B cell (primary cell): ENCODE measurements around the gene CASK. TPM values are rescaled to one million over a fixed set of nuclear protein-coding genes. Genes with fewer than 3 reads are reported as not detected.

Source experiments
- ATAC-seq: fragments of 200-7000 bp; cut with Tn5 transposase; one replicate; pipeline ENCODE4 v1.10.0; 2021; ENCODE audit warnings: low read depth, mild to moderate bottlenecking, moderate number of reproducible peaks, moderate library complexity
- CTCF ChIA-PET: fragments of 350-600 bp; sonication (Branson Sonifier 250); formaldehyde crosslinking; loops from one replicate; lab custom pipeline; 2021; ENCODE audit warnings: antibody characterized with exemption, inconsistent platforms; lab: Charles Lee
- POLR2A ChIA-PET: fragments of 350-600 bp; sonication (Branson Sonifier 250); formaldehyde crosslinking; loops from one replicate; lab custom pipeline; 2021; ENCODE audit warnings: antibody characterized with exemption; lab: Charles Lee
- DNase-seq: peaks from one replicate; pipeline ENCODE4 v3.0.0; 2013
- H2AFZ ChIP-seq: 2 replicates; pipeline ENCODE4 v1.6.1; 2012; ENCODE audit warnings: mild to moderate bottlenecking, low read depth, low read length; ENCODE audit not compliant: insufficient read depth, poor library complexity, severe bottlenecking
- H3K27ac ChIP-seq, 2 donors: 1 replicate in 1 of 2; 2 replicates in 1 of 2; pipeline ENCODE4 v1.5.1; 2012 to 2013; ENCODE audit warnings: low read length in 2 of 2, mild to moderate bottlenecking in 2 of 2, moderate library complexity in 1 of 2
- H3K27me3 ChIP-seq, 4 experiments: fragments of 200-600 bp in 1 of 4; sonication (generic) in 1 of 4; replicated peaks in 1 of 4; 1 replicate in 2 of 4; 2 replicates in 2 of 4; pipeline versions ENCODE4 v1.6.1 to v1.7.0; 2013 to 2016; ENCODE audit warnings: low read length in 3 of 4, mild to moderate bottlenecking in 2 of 4, mixed read lengths in 1 of 4, moderate library complexity in 1 of 4; ENCODE audit not compliant: insufficient read depth in 4 of 4, control insufficient read depth in 3 of 4; ENCODE audit errors: control extremely low read depth in 1 of 4
- H3K36me3 ChIP-seq, 2 experiments: replicated peaks in 1 of 2; 1 replicate in 1 of 2; 2 replicates in 1 of 2; pipeline versions ENCODE4 v1.6.1 to v1.7.1; 2013; ENCODE audit warnings: low read length in 1 of 2; ENCODE audit not compliant: insufficient read depth in 2 of 2, control insufficient read depth in 1 of 2; ENCODE audit errors: control extremely low read depth in 1 of 2, extremely low read depth in 1 of 2
- H3K4me1 ChIP-seq, 2 donors: fragments of 200-600 bp in 1 of 2; sonication (generic) in 1 of 2; 1 replicate in 1 of 2; 2 replicates in 1 of 2; pipeline versions ENCODE4 v1.5.1 to v1.6.1; 2013 to 2017; ENCODE audit warnings: low read length in 2 of 2; ENCODE audit not compliant: control insufficient read depth in 2 of 2, insufficient read depth in 2 of 2
- H3K4me2 ChIP-seq: replicated peaks from 2 replicates; pipeline ENCODE3; 2012; ENCODE audit warnings: mild to moderate bottlenecking, low read depth, low read length; ENCODE audit not compliant: poor library complexity, severe bottlenecking
- H3K4me3 ChIP-seq, 5 experiments: fragments of 200-600 bp in 1 of 5; sonication (generic) in 1 of 5; 1 replicate in 3 of 5; 2 replicates in 2 of 5; pipeline versions ENCODE4 v1.5.1 to v1.7.0; 2011 to 2016; ENCODE audit warnings: low read length in 4 of 5, mild to moderate bottlenecking in 4 of 5, low read depth in 2 of 5, control low read depth in 1 of 5, moderate library complexity in 1 of 5; ENCODE audit not compliant: insufficient read depth in 1 of 5; ENCODE audit errors: control extremely low read depth in 1 of 5, extremely low read depth in 1 of 5
- H3K79me2 ChIP-seq: fragments of 200-600 bp; sonication (generic); one replicate; pipeline ENCODE4 v1.6.0; 2016; ENCODE audit warnings: low read length; ENCODE audit not compliant: control insufficient read depth, insufficient read depth
- H3K9ac ChIP-seq: fragments of 200-600 bp; sonication (generic); 2 replicates; pipeline ENCODE4 v1.6.1; 2017; ENCODE audit warnings: mild to moderate bottlenecking, low read length, moderate library complexity
- H3K9me3 ChIP-seq, 3 donors: one replicate each; pipeline versions ENCODE4 v1.6.1 to v1.7.1; 2013; ENCODE audit warnings: low read length in 2 of 3; ENCODE audit not compliant: control insufficient read depth in 2 of 3, insufficient read depth in 1 of 3; ENCODE audit errors: control extremely low read depth in 1 of 3
- H4K20me1 ChIP-seq: 2 replicates; pipeline ENCODE4 v1.6.0; 2012; ENCODE audit warnings: mild to moderate bottlenecking, low read length; ENCODE audit not compliant: insufficient read depth, control insufficient read depth, poor library complexity, severe bottlenecking
- H3K27ac Mint-ChIP-seq: one replicate; pipeline ENCODE4 v1.8.0; 2021; ENCODE audit warnings: mixed read lengths
- H3K27me3 Mint-ChIP-seq: one replicate; pipeline ENCODE4 v1.8.0; 2021; ENCODE audit warnings: mixed read lengths
- H3K4me1 Mint-ChIP-seq: one replicate; pipeline ENCODE4 v1.8.0; 2021; ENCODE audit warnings: mixed read lengths
- H3K4me3 Mint-ChIP-seq: one replicate; pipeline ENCODE4 v1.8.0; 2021; ENCODE audit warnings: mixed read lengths
- H3K9me3 Mint-ChIP-seq: one replicate; pipeline ENCODE4 v1.8.0; 2022; ENCODE audit warnings: mixed read lengths; ENCODE audit not compliant: insufficient read depth
- EZH2 ChIP-seq: IDR thresholded peaks from 2 replicates; pipeline ENCODE4 v1.6.1; 2012; ENCODE audit warnings: borderline replicate concordance, low read depth, mild to moderate bottlenecking, moderate library complexity, low read length; ENCODE audit not compliant: insufficient read depth, poor library complexity, severe bottlenecking
- WGBS: methylation state at CpG from one replicate; pipeline ENCODE4 v1.1.5; 2013; ENCODE audit warnings: missing lambda C conversion rate; ENCODE audit not compliant: insufficient coverage; 5-methylcytosine and 5-hydroxymethylcytosine counted together
- intact Hi-C: fragments of 100-400 bp; cut with micrococcal nuclease; formaldehyde crosslinking; loops from one replicate; pipeline ENCODE4 v1.10.0; 2022
- polyA plus RNA-seq: library from polyadenylated mRNA; depleted of rRNA; stranded (reverse); fragments of >200 nt; gene quantifications from 2 replicates; pipeline ENCODE4 v1.2.3, GENCODE V29; 2012
- total RNA-seq, 2 donors: library from RNA; stranded (reverse); fragments of 120-200 nt in 1 of 2; gene quantifications; 1 replicate in 1 of 2; 2 replicates in 1 of 2; pipeline versions ENCODE4 v1.2.3 to v1.2.4, GENCODE V29; 2013 to 2022
- TF ChIP-seq, protein P1 (sequence below): fragments of 200-600 bp; IDR thresholded peaks from one replicate; pipeline ENCODE4 v1.8.0; 2022; ENCODE audit warnings: antibody characterized with exemption, mild to moderate bottlenecking

The CASK gene
- total and polyA plus RNA-seq, 2 donors (not counting 1 experiment from before 2014, with no cell fraction given): 14.2 to 50.4 TPM

DNA sequence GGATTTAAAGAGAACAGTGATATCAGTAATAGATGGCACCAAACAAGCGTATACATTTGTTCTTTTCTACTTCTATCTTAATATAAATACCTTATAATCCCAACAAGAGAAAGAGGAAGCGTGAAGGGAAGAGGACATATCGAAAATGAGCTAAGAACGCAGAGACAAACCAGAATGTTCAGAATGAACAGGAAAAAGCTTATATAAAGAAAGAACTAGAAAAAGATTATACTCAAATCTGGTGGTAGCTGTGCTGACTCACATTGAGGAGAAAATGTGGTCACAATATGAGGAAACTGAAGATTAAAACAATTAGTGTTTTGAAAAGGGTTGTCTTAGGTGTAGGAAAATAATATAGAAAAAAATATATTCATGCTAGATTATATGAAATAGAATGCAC, 236.6 kb downstream of the CASK start:
- POLR2A ChIA-PET: no interaction called here
- no peak for ATAC-seq
- intact Hi-C loops: loop anchor here (2.0 kb wide), 1 partner anchor 48 kb away; no protein-coding TSS in a partner anchor

GRCh38 chrX:41684940-41685339, 238.4 kb downstream of the CASK start:
- Histone ChIP-seq H3K36me3 (no peaks in the 10 kb centered on the region), H3K27me3 (no peaks in the 10 kb centered on the region), H3K4me2 (peak overlapping the region; percentile 8), H3K79me2 (no peaks in the 10 kb centered on the region), H3K4me3 (no peak overlapping the region), H3K9ac (no peak overlapping the region), H3K4me1 (peaks cover 23 to 26% of the 10 kb centered on the region in 2 donors), H2AFZ (no peak overlapping the region), H4K20me1 (no peaks in the 10 kb centered on the region), H3K9me3 (no peaks in the 10 kb centered on the region), H3K27ac (no peak overlapping the region)
- no peak for ATAC-seq
- Mint-ChIP-seq H3K4me3 (no peak overlapping the region), H3K9me3 (no peaks in the 10 kb centered on the region), H3K4me1 (peaks cover 31% of the 10 kb centered on the region), H3K27ac (no peak overlapping the region), H3K27me3 (no peaks in the 10 kb centered on the region)
- ChIA-PET POLR2A (no interaction called here), CTCF (no interaction called here)
- DNase-seq: no peak
- intact Hi-C loops: no loop called here
- WGBS: no CpG with 5 or more reads among the region's 2 CpGs
- TF ChIP-seq EZH2: no peak
- TF ChIP-seq, protein P1, sequence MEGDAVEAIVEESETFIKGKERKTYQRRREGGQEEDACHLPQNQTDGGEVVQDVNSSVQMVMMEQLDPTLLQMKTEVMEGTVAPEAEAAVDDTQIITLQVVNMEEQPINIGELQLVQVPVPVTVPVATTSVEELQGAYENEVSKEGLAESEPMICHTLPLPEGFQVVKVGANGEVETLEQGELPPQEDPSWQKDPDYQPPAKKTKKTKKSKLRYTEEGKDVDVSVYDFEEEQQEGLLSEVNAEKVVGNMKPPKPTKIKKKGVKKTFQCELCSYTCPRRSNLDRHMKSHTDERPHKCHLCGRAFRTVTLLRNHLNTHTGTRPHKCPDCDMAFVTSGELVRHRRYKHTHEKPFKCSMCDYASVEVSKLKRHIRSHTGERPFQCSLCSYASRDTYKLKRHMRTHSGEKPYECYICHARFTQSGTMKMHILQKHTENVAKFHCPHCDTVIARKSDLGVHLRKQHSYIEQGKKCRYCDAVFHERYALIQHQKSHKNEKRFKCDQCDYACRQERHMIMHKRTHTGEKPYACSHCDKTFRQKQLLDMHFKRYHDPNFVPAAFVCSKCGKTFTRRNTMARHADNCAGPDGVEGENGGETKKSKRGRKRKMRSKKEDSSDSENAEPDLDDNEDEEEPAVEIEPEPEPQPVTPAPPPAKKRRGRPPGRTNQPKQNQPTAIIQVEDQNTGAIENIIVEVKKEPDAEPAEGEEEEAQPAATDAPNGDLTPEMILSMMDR: no peak

More for the DNA sequence above, 236.6 kb downstream of the CASK start:
- Histone ChIP-seq H3K9me3 (no peaks in the 10 kb centered on the region), H2AFZ (no peak overlapping the region), H3K27me3 (no peaks in the 10 kb centered on the region), H3K4me3 (no peak overlapping the region), H3K79me2 (no peaks in the 10 kb centered on the region), H3K9ac (no peak overlapping the region), H3K4me2 (peak overlapping the region; percentile 4), H3K4me1 (peaks cover 24 to 26% of the 10 kb centered on the region in 2 donors), H4K20me1 (no peaks in the 10 kb centered on the region), H3K36me3 (no peaks in the 10 kb centered on the region), H3K27ac (no peak overlapping the region)
- peaks cover 36% of the 10 kb centered on the region for H3K4me1 Mint-ChIP-seq
- H3K9me3 Mint-ChIP-seq: no peaks in the 10 kb centered on the region
- no peak overlapping the region for H3K27ac Mint-ChIP-seq
- TF ChIP-seq EZH2: no peak
- TF ChIP-seq, protein P1: no peak
- no peaks in the 10 kb centered on the region for H3K27me3 Mint-ChIP-seq
- no CpG with 5 or more reads among the region's 4 CpGs for WGBS
- H3K4me3 Mint-ChIP-seq: no peak overlapping the region
- CTCF ChIA-PET: no interaction called here
- DNase-seq: no peak
